Trophoblast cell (in vitro differentiated cells and primary cell): Measurements from ENCODE around the gene MAP2K3.
"Not testable (repeated sequence)": the region's sequence is repeated elsewhere in the genome, so short reads cannot be mapped to it uniquely, and the experiment has no call there.

Experiments used
- DNase-seq, 2 donors: peaks; one replicate each; pipeline ENCODE4 v3.0.0-alpha.2; 2016
- H2AFZ ChIP-seq: 2 replicates; pipeline ENCODE4 v1.6.1; 2013; ENCODE audit warnings: low read length, moderate library complexity, mild to moderate bottlenecking; ENCODE audit not compliant: insufficient read depth, poor library complexity
- H2AK5ac ChIP-seq: 2 replicates; pipeline ENCODE4 v1.6.1; 2013; ENCODE audit warnings: mild to moderate bottlenecking, low read length
- H2BK120ac ChIP-seq: 2 replicates; pipeline ENCODE4 v1.6.1; 2013; ENCODE audit warnings: low read length, mild to moderate bottlenecking, moderate library complexity; ENCODE audit not compliant: insufficient read depth, poor library complexity
- H2BK12ac ChIP-seq: 2 replicates; pipeline ENCODE4 v1.6.1; 2013; ENCODE audit warnings: mild to moderate bottlenecking, low read length, moderate library complexity
- H2BK5ac ChIP-seq: 2 replicates; pipeline ENCODE4 v1.6.1; 2013; ENCODE audit warnings: low read length, low read depth, moderate library complexity, mild to moderate bottlenecking; ENCODE audit not compliant: poor library complexity
- H3K14ac ChIP-seq: 2 replicates; pipeline ENCODE4 v1.6.1; 2013; ENCODE audit warnings: mild to moderate bottlenecking, low read length
- H3K18ac ChIP-seq: 2 replicates; pipeline ENCODE4 v1.6.1; 2013; ENCODE audit warnings: mild to moderate bottlenecking, low read length
- H3K23ac ChIP-seq: 2 replicates; pipeline ENCODE4 v1.6.1; 2013; ENCODE audit warnings: low read length
- H3K27ac ChIP-seq: 2 replicates; pipeline ENCODE4 v1.5.1; 2013; ENCODE audit warnings: low read depth, mild to moderate bottlenecking, inconsistent platforms, low read length, moderate library complexity
- H3K27me3 ChIP-seq: 2 replicates; pipeline ENCODE4 v1.6.1; 2013; ENCODE audit warnings: inconsistent platforms, mild to moderate bottlenecking, low read length, moderate library complexity; ENCODE audit not compliant: insufficient read depth
- H3K36me3 ChIP-seq, 2 experiments: 1 replicate in 1 of 2; 2 replicates in 1 of 2; pipeline ENCODE4 v1.6.1; 2013; ENCODE audit warnings: low read length in 2 of 2, mild to moderate bottlenecking in 2 of 2, moderate library complexity in 1 of 2; ENCODE audit not compliant: insufficient read depth in 2 of 2, control insufficient read depth in 1 of 2
- H3K4ac ChIP-seq: 2 replicates; pipeline ENCODE4 v1.6.1; 2013; ENCODE audit warnings: low read depth, mild to moderate bottlenecking, low read length, moderate library complexity
- H3K4me1 ChIP-seq, 2 experiments: 1 replicate in 1 of 2; 2 replicates in 1 of 2; pipeline ENCODE4 v1.6.1; 2013; ENCODE audit warnings: low read length in 2 of 2, mild to moderate bottlenecking in 2 of 2, moderate library complexity in 1 of 2; ENCODE audit not compliant: insufficient read depth in 2 of 2, control insufficient read depth in 1 of 2
- H3K4me2 ChIP-seq: 2 replicates; pipeline ENCODE4 v1.6.1; 2013; ENCODE audit warnings: inconsistent platforms, mild to moderate bottlenecking, low read length, moderate library complexity
- H3K4me3 ChIP-seq: 2 replicates; pipeline ENCODE4 v1.5.1; 2013; ENCODE audit warnings: mild to moderate bottlenecking, low read depth, low read length, inconsistent platforms
- H3K79me1 ChIP-seq: one replicate; pipeline ENCODE4 v1.6.1; 2013; ENCODE audit warnings: low read length
- H3K79me2 ChIP-seq: 2 replicates; pipeline ENCODE4 v1.6.1; 2013; ENCODE audit warnings: low read length, mild to moderate bottlenecking; ENCODE audit not compliant: control insufficient read depth, insufficient read depth, poor library complexity
- H3K9ac ChIP-seq: 2 replicates; pipeline ENCODE4 v1.6.1; 2013; ENCODE audit warnings: mild to moderate bottlenecking, low read length
- H3K9me3 ChIP-seq: 2 replicates; pipeline ENCODE4 v1.6.1; 2013; ENCODE audit warnings: low read depth, mild to moderate bottlenecking, control low read depth, inconsistent platforms, low read length; ENCODE audit not compliant: insufficient read depth
- H4K12ac ChIP-seq: 2 replicates; pipeline ENCODE4 v1.6.1; 2013; ENCODE audit warnings: low read depth, mild to moderate bottlenecking, low read length, moderate library complexity
- H4K8ac ChIP-seq: 2 replicates; pipeline ENCODE4 v1.6.1; 2013; ENCODE audit warnings: low read depth, mild to moderate bottlenecking, low read length, moderate library complexity
- H4K91ac ChIP-seq: one replicate; pipeline ENCODE4 v1.6.1; 2013; ENCODE audit warnings: low read depth, mild to moderate bottlenecking, low read length, moderate library complexity
- WGBS: extraction: QIAGEN DNeasy Blood & Tissue Kit; methylation state at CpG from one replicate; pipeline ENCODE4 v1.1.7; 2013; ENCODE audit warnings: missing lambda C conversion rate; ENCODE audit not compliant: insufficient read length, insufficient coverage; ENCODE audit errors: extremely low coverage; 5-methylcytosine and 5-hydroxymethylcytosine counted together

The MAP2K3 gene

DNA sequence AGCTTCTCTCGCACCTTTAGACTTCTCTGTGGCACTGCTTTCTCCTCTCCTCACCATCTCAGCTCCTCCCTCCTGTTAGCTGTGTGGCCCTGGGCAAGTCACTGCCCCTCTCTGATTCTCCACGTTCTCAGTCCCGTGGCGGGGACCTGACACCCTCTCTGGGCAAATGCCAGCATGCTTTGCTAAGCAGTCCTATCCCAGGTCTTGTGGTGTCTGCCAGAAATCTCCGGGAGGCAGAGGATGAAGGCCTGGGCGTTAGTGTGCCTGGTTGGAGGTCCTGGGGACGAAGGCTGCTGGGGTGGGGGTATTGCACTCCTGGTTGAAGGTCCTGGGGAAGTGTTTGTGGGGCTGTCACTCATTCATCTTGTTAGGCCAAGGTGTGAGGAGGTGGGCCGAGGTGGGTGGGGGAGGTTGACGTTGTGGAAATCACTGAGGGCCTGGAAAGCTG is 37.3 kb downstream of the MAP2K3 start:
- not testable (repeated sequence) for H3K27me3 ChIP-seq, H4K91ac ChIP-seq, H3K4me2 ChIP-seq, H3K79me2 ChIP-seq, H4K12ac ChIP-seq, H3K4me1 ChIP-seq, H4K8ac ChIP-seq, H2BK120ac ChIP-seq, DNase-seq, H3K18ac ChIP-seq, H3K4me3 ChIP-seq, H3K4ac ChIP-seq, H2AFZ ChIP-seq, H3K79me1 ChIP-seq, H2AK5ac ChIP-seq, H3K9ac ChIP-seq, H3K36me3 ChIP-seq, H3K9me3 ChIP-seq, H3K14ac ChIP-seq, H3K27ac ChIP-seq, H2BK12ac ChIP-seq, H3K23ac ChIP-seq, H2BK5ac ChIP-seq
- WGBS: no CpG with 5 or more reads among the region's 9 CpGs

DNA sequence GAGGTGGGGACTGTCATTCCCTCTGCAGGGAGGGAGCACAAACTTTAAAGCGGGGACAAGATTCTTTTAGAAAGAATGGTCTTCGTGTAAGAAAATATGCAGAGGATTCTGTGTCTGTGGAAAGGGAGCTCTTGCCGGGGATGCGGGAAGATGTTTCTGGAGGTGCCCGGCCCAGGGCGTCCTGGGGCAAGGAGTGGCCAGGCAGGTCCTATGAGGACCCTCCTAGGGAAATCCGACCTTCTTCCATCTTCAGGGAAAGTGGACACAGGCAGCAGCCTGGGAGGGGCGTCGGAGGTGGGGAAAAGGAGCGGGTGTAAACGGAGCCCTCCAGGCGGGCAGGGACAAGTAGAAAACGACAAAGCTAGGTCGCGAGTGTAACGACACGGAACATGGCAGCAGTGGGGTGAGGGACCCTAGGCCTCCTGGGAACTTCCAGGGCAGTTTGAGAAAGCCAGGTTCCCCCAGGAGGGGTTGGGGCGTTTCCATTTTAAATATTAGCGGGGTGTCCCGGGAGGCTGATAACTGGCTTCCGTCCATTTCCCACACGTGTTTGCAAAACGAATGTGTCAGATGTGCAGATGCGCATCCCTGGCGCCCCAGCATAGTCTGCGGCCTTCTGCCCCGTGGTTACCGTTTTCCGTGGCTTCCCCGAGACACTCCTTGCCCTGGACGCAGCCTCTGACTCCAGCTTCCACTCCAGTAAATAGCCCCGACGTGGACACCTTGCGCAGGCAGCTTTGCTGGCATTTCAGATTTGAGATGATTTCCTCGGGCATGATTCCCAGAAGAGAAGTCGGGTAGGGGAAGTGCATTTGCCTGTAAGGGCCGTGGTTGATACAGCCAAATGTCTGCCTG is 39.0 kb downstream of the MAP2K3 start:
- peak overlapping the region; percentile 60 for H3K4me2 ChIP-seq
- WGBS: no CpG with 5 or more reads among the region's 37 CpGs
- H2AK5ac ChIP-seq, H4K8ac ChIP-seq, H2BK5ac ChIP-seq, H4K91ac ChIP-seq, H3K4me1 ChIP-seq, H3K79me1 ChIP-seq, H2AFZ ChIP-seq, H3K27ac ChIP-seq, H3K18ac ChIP-seq, H3K23ac ChIP-seq, H3K14ac ChIP-seq, DNase-seq, H3K4me3 ChIP-seq, H3K4ac ChIP-seq, H3K79me2 ChIP-seq, H3K9me3 ChIP-seq, H4K12ac ChIP-seq, H3K9ac ChIP-seq, H2BK120ac ChIP-seq, H2BK12ac ChIP-seq, H3K27me3 ChIP-seq, H3K36me3 ChIP-seq: not testable (repeated sequence)

DNA sequence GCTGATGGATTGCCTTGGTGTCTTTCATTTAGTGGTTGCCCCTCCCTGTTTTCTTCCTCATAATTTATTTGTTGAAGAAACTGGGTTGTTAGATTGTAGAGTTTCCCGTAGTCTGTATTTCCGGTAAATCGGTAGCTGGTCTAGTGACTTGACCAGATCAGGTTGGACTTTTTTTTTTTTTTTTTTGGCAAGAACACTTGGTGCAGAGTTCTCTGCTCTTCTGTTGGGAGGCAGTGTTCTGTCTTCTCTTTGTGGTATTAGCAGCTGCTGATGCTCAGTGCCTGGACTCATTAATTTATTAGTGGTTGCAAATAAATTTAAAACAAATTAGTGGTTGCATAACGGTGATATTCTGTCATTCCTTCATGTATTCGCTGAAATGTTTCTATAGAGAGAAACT is 40.2 kb downstream of the MAP2K3 start:
- H3K27ac ChIP-seq, H3K79me1 ChIP-seq, H3K4me2 ChIP-seq, H3K18ac ChIP-seq, H2AK5ac ChIP-seq, H3K9me3 ChIP-seq, H4K12ac ChIP-seq, H2BK120ac ChIP-seq, H3K4me3 ChIP-seq, H3K9ac ChIP-seq, H3K14ac ChIP-seq, H3K79me2 ChIP-seq, H3K4me1 ChIP-seq, H3K27me3 ChIP-seq, H3K23ac ChIP-seq, H2AFZ ChIP-seq, H4K91ac ChIP-seq, H4K8ac ChIP-seq, H2BK5ac ChIP-seq, H3K36me3 ChIP-seq, H3K4ac ChIP-seq, H2BK12ac ChIP-seq, DNase-seq: not testable (repeated sequence)
- no CpG with 5 or more reads among the region's 5 CpGs for WGBS

DNA sequence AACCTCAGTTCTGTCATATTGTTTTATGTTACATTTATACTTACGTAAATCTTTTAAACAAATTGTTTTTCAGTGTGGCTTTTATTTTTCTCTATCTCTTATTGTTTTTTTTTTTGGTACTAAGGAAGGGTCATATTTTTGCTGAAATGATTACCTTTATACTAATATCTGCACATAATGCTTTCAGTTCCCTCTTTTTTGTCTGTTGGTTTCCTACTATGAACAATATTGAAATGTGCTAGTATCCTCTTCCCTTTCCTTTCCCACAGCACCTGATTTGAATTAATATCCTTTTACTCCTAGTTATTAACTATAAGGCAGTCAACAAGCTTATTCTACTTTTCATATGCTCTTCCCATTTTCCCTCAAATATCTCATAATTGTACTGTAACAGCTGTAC is 43.4 kb downstream of the MAP2K3 start:
- H3K4ac ChIP-seq, H3K36me3 ChIP-seq, H2BK12ac ChIP-seq, H2BK120ac ChIP-seq, H4K8ac ChIP-seq, H3K9ac ChIP-seq, H3K27ac ChIP-seq, H3K18ac ChIP-seq, H3K4me1 ChIP-seq, H3K4me3 ChIP-seq, H3K27me3 ChIP-seq, H3K4me2 ChIP-seq, H3K14ac ChIP-seq, H2AK5ac ChIP-seq, H3K23ac ChIP-seq, H3K79me2 ChIP-seq, H4K91ac ChIP-seq, H3K79me1 ChIP-seq, H3K9me3 ChIP-seq, H2AFZ ChIP-seq, H2BK5ac ChIP-seq, DNase-seq, H4K12ac ChIP-seq: not testable (repeated sequence)
- no CpG with 5 or more reads among the region's 1 CpG for WGBS
